Neural progenitor cell (in vitro differentiated cells): ENCODE results near the gene TTC38.
A peak's percentile ranks its signal among the peaks of the same experiment; 100 is the strongest.

Experiments
- EZH2 ChIP-seq: fragments of 200-600 bp; sonication (generic); IDR thresholded peaks from 2 replicates; pipeline ENCODE4 v1.6.1; 2017; ENCODE audit warnings: antibody characterized with exemption, mild to moderate bottlenecking, moderate library complexity
- EZH2phosphoT487 ChIP-seq: fragments of 200-600 bp; sonication (generic); IDR thresholded peaks from 2 replicates; pipeline ENCODE4 v1.6.1; 2017; ENCODE audit warnings: antibody characterized with exemption
- TF ChIP-seq, protein P1 (sequence below): fragments of 200-600 bp; sonication (generic); IDR thresholded peaks from 2 replicates; pipeline ENCODE4 v1.5.1; 2017; ENCODE audit warnings: antibody characterized with exemption, mild to moderate bottlenecking

DNA sequence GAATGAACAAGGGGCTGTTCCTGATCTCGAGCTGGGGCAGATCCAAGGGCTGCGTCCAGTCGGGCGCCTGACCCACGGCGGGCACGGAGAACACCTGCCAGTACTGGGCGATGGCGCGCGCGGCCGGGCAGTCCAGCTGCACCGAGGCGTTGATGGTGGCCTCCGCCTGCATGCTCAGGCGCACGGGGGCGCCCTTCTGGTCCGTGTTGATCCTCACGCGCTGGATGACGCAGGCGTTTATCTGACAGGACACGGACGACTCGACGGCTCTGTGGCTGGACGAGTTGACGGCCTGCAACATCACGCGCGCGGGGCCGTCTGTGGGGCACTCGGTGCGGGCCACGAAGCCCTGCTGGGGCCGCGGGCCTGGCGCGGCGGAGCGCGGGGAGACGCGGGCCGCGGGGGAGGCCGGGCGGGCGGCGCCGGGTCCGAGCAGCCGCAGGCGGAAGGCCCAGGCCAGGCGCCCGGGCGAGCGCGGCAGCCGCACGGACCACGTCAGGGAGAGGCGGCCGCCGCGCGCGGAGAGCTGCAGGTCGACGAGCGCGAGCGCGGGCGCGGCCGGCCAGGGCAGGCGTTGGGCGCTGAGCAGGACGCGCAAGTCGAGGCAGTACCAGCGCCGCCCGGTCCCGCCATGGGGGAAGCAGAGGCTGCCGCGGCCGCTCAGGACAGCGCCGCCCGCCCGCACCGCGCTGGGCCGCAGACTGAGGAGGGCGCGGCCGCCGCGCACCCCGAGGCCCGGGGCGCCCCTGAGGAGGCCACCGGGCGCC lies 5.2 kb upstream of the TTC38 start:
- TF ChIP-seq, protein P1, sequence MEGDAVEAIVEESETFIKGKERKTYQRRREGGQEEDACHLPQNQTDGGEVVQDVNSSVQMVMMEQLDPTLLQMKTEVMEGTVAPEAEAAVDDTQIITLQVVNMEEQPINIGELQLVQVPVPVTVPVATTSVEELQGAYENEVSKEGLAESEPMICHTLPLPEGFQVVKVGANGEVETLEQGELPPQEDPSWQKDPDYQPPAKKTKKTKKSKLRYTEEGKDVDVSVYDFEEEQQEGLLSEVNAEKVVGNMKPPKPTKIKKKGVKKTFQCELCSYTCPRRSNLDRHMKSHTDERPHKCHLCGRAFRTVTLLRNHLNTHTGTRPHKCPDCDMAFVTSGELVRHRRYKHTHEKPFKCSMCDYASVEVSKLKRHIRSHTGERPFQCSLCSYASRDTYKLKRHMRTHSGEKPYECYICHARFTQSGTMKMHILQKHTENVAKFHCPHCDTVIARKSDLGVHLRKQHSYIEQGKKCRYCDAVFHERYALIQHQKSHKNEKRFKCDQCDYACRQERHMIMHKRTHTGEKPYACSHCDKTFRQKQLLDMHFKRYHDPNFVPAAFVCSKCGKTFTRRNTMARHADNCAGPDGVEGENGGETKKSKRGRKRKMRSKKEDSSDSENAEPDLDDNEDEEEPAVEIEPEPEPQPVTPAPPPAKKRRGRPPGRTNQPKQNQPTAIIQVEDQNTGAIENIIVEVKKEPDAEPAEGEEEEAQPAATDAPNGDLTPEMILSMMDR = peak; percentile 53
- no peak for TF ChIP-seq EZH2
- peak; percentile 31 for TF ChIP-seq EZH2phosphoT487
